ENCODE results near the gene SMAD7. TPM values are rescaled to one million over a fixed set of nuclear protein-coding genes. Genes with fewer than 3 reads are reported as not detected.

The SMAD7 gene
- total RNA-seq, 4 donors from 2014 or later = 19.4 to 77.6 (median 30.0) TPM

- TF ChIP-seq, protein P1, sequence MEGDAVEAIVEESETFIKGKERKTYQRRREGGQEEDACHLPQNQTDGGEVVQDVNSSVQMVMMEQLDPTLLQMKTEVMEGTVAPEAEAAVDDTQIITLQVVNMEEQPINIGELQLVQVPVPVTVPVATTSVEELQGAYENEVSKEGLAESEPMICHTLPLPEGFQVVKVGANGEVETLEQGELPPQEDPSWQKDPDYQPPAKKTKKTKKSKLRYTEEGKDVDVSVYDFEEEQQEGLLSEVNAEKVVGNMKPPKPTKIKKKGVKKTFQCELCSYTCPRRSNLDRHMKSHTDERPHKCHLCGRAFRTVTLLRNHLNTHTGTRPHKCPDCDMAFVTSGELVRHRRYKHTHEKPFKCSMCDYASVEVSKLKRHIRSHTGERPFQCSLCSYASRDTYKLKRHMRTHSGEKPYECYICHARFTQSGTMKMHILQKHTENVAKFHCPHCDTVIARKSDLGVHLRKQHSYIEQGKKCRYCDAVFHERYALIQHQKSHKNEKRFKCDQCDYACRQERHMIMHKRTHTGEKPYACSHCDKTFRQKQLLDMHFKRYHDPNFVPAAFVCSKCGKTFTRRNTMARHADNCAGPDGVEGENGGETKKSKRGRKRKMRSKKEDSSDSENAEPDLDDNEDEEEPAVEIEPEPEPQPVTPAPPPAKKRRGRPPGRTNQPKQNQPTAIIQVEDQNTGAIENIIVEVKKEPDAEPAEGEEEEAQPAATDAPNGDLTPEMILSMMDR (IDR thresholded peaks at IDR 0.05; ENCODE audit: low read depth) = no peak
Measured at GRCh38 chr18:48994926-48995835, 44.4 kb upstream of the SMAD7 start.

DNA sequence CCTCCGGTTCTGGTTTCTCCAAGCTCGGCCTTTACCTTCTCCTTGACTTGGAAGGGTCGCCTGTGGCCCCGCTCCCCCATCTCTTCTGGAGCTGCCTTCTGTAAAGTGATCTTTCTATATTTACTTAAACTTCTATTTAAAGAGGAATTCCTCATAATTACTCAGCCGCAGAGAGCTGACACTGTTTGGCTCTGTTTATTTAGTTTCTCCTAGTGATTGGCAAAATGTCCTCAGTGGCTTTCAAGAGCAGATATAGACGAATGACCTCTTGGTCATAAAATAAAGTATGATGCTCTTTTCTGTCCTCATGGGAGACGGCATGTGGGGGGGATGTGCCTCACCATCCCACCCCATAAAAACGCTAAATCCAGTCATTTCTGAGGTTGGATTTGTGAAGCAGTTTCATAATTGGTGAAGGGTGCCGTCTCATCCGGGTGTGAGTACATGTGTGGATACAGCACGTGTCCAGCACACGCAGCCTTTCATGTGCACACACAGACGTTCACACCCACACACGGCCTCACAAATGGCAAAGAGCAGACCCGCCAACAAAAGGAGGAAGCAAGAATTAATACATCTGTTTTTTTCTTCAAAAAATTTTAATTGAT lies 43.4 kb upstream of the SMAD7 start:
- TF ChIP-seq, protein P1 (IDR thresholded peaks at IDR 0.05; ENCODE audit: low read depth) = no peak

DNA sequence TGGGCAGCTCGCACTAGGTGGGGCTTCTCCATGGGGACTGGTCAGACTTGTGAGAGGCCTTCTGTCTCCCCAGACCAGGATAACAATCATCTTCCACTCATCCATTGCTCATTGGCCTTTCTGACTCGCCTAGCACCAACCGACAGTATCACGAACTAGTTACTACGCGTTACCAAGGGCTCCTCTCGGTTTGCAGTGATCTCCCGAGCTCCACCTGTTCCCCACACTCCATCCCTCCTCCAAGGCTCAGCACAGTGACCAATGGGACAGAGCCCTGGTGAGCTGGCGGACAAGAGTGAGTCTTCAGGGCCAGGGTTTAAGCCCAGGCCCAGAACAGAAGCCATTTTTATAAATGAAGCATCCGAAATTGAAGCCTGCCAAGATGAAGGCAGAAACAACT lies 42.8 kb upstream of the SMAD7 start:
- TF ChIP-seq, protein P1 (IDR thresholded peaks at IDR 0.05; ENCODE audit: low read depth) = no peak

DNA sequence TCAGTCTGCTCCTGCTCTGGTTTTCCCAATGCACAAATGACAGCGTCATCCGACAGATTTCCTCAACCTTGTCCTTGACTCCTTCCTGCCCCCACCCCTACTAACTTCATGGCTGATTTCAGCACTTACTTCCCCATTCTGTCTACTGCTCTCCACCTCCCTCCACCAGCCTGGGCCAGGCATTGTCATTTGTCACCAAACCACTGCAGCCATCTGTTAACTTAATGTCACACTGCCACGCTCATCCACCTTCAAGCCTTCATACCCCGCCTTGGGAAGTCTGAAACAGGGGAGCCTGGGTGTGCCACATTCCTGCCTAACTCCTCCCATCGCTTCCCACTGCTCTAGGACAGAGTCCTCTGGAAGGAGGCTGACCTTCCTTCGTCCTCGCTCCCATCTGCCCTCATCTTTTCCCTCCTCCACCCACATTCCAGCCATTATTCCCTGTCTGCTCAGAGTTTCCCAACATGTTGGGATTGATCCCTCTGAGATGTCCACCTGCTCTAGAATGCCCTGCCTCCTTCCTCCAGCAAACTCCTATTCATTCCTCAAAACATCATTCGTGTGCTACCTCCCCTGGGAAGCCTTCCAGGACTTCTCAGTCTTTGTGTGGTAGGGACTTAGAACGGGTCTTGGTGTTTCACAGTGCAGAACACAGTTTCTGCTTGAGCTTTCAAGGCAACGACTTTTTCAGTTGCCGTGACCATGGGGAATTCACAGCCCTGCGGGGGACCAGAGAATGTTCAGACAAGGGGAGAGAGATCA lies 42.2 kb upstream of the SMAD7 start:
- TF ChIP-seq, protein P1 (IDR thresholded peaks at IDR 0.05; ENCODE audit: low read depth) = no peak

- TF ChIP-seq, protein P1 (IDR thresholded peaks at IDR 0.05; ENCODE audit: low read depth) = no peak
Measured at GRCh38 chr18:48992133-48992532, 41.4 kb upstream of the SMAD7 start.

DNA sequence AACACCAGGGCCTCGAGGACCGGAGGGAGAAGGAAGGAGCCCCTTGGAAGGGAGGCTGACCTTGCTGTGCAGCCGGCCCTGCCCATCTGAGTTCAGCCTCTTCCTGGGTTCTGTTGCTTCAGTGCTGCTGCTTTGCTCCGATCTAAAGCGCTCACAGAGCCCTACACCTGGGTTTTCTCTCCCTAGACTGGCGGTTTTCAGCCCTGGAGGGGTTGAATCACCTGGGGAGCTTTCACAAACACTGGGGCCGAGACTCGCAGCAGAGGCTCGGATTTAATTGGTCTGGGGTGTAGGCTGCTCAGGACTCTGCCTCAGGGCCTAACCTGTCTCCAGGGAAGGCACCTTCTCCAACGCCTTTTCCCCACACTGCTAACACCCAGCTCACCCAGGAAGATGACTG lies 40.9 kb upstream of the SMAD7 start:
- TF ChIP-seq, protein P1 (IDR thresholded peaks at IDR 0.05; ENCODE audit: low read depth) = no peak

DNA sequence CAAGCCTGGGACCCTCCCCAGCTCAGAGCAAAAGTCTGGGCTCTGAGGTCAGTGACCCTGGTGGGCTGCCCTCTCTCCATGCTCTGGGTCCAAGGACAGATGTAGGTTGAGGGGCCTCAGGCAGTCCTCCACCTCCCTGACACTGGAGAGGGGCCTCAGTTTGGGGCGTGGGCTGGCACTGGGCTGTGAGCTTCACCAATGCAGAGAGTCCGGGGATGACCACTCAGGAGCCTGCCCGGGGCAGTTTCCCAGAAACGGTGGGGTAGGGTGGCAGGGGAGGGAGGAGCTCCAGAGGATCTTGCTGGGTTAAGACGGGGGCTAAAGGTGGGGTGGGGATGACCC lies 40.5 kb upstream of the SMAD7 start:
- TF ChIP-seq, protein P1 (IDR thresholded peaks at IDR 0.05; ENCODE audit: low read depth) = no peak

All from subcutaneous adipose tissue (tissue), 4 donors.